Measurements from ENCODE around the gene MSGN1. TPM values are rescaled to one million over a fixed set of nuclear protein-coding genes. Genes with fewer than 3 reads are reported as not detected.

The MSGN1 gene
- total RNA-seq, 1 experiment from 2014 or later: not detected

GRCh38 chr2:17849275-17849674, 33.0 kb downstream of the MSGN1 start:
- DNase-seq: no peak
- Histone ChIP-seq H3K79me1 (ENCODE audit: insufficient read depth, low read depth, low read length, poor library complexity, severe bottlenecking) (no peaks in the 10 kb centered on the region), H2AK5ac (ENCODE audit: insufficient read length, low read length) (no peak overlapping the region), H3K56ac (ENCODE audit: insufficient read length, low read depth, low read length) (no peak overlapping the region), H2BK5ac (ENCODE audit: insufficient read length, low read length) (no peak overlapping the region), H3K14ac (ENCODE audit: insufficient read depth, low read length) (no peak overlapping the region), H4K91ac (ENCODE audit: insufficient read length, low read depth, low read length) (no peak overlapping the region), H3K18ac (ENCODE audit: insufficient read length, low read depth, low read length) (no peak overlapping the region), H3K4me2 (ENCODE audit: insufficient read depth, insufficient read length, low read length) (no peak overlapping the region), H3K23me2 (ENCODE audit: insufficient read length, low read depth, low read length, poor library complexity, severe bottlenecking) (no peaks in the 10 kb centered on the region), H2BK12ac (ENCODE audit: insufficient read length, low read depth, low read length) (no peak overlapping the region), H3K9me3 (ENCODE audit: control insufficient read depth, low read depth, low read length) (no peaks in the 10 kb centered on the region), H3K4me1 (ENCODE audit: insufficient read depth, low read length) (no peaks in the 10 kb centered on the region), H2BK15ac (ENCODE audit: low read depth, low read length) (no peak overlapping the region), H3K4ac (ENCODE audit: low read depth, low read length) (no peak overlapping the region), H3K79me2 (ENCODE audit: insufficient read depth, low read length) (no peaks in the 10 kb centered on the region), H3K23ac (ENCODE audit: insufficient read length, low read depth, low read length) (no peak overlapping the region), H4K8ac (replicated peaks; ENCODE audit: insufficient read length, low read depth, low read length) (no peak overlapping the region), H2BK120ac (ENCODE audit: low read depth, low read length, poor library complexity, severe bottlenecking) (no peak overlapping the region), H4K5ac (ENCODE audit: insufficient read length, low read depth, low read length) (no peak overlapping the region), H3K27me3 (ENCODE audit: insufficient read depth, low read length) (no peaks in the 10 kb centered on the region), H3T11ph (ENCODE audit: low read length) (no peak overlapping the region), H3K27ac (ENCODE audit: insufficient read length, low read depth, low read length) (no peak overlapping the region), H4K20me1 (ENCODE audit: control insufficient read depth, insufficient read depth, insufficient read length) (no peaks in the 10 kb centered on the region), H2AFZ (ENCODE audit: low read length) (no peak overlapping the region), H3K9ac (ENCODE audit: extremely low read depth, insufficient read length, low read length) (no peak overlapping the region), H2BK20ac (ENCODE audit: low read depth, low read length, poor library complexity, severe bottlenecking) (no peak overlapping the region)
- no peak overlapping the region for H3K27ac Mint-ChIP-seq
- H3K4me1 Mint-ChIP-seq: peaks cover 2 to 3% of the 10 kb centered on the region in 2 experiments; a peak in 2 of 4 replicates
- no peak overlapping the region for H3K4me3 Mint-ChIP-seq
- no peaks in the 10 kb centered on the region for H3K36me3 Mint-ChIP-seq (ENCODE audit: insufficient read depth in 1 of 3, low read depth in 3 of 3)
- no peaks in the 10 kb centered on the region; the same call in 1 of the 2 replicates for H3K27me3 Mint-ChIP-seq (ENCODE audit: low read depth)
- no peaks in the 10 kb centered on the region for H3K9me3 Mint-ChIP-seq
- WGBS (ENCODE audit: extremely low coverage, insufficient read length, low lambda C conversion rate): no CpG with 5 or more reads among the region's 5 CpGs
- TF ChIP-seq CTCF (conservative IDR thresholded peaks at IDR 0.05): no peak

Data from H9 (cell line).